ENCODE measurements around the gene SLAIN2. TPM values are rescaled to one million over a fixed set of nuclear protein-coding genes. Genes with fewer than 3 reads are reported as not detected.

Gene SLAIN2
- total RNA-seq, 1 experiment from 2014 or later: 35.8 TPM

DNA sequence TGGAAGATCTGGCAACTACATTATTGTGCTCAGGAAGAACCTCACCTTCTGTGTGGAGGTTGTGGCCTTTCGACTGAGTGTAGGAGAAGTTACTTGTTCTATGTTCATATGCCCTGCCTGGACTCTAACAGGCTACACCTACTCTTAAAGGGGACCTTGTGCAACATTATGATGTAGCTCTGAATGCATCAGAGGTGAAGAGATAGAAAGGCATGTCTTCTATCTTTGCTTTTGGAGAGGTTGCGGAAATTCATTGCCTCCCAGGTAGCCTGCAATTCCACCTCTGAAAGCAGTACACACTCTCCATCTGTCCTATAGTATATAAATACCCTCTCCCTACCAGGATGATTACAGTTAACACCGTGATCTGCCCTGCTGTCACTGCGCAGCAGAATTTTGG is 7.1 kb upstream of the SLAIN2 start:
- TF ChIP-seq ZBTB21 (CRISPR knock-in tag; IDR thresholded peaks at IDR 0.05; ENCODE audit: borderline replicate concordance): no peak
- no peak for TF ChIP-seq ZNF219 (CRISPR knock-in tag; IDR thresholded peaks at IDR 0.05; ENCODE audit: borderline replicate concordance)
- TF ChIP-seq MXD4 (CRISPR knock-in tag; IDR thresholded peaks at IDR 0.05; ENCODE audit: borderline replicate concordance): no peak
- TF ChIP-seq ZNF317 (CRISPR knock-in tag; IDR thresholded peaks at IDR 0.05; ENCODE audit: borderline replicate concordance, low read depth): no peak

GRCh38 chr4:48334900-48335384 is 6.4 kb upstream of the SLAIN2 start:
- Mint-ChIP-seq H3K27me3 (ENCODE audit: low read depth) (no peaks in the 10 kb centered on the region; the same call in 1 of the 2 replicates), H3K4me3 (no peak overlapping the region), H3K4me1 (peaks cover 13% of the 10 kb centered on the region), H3K27ac (no peak overlapping the region), H3K36me3 (no peaks in the 10 kb centered on the region), H3K9me3 (no peaks in the 10 kb centered on the region)
- TF ChIP-seq, protein P1, sequence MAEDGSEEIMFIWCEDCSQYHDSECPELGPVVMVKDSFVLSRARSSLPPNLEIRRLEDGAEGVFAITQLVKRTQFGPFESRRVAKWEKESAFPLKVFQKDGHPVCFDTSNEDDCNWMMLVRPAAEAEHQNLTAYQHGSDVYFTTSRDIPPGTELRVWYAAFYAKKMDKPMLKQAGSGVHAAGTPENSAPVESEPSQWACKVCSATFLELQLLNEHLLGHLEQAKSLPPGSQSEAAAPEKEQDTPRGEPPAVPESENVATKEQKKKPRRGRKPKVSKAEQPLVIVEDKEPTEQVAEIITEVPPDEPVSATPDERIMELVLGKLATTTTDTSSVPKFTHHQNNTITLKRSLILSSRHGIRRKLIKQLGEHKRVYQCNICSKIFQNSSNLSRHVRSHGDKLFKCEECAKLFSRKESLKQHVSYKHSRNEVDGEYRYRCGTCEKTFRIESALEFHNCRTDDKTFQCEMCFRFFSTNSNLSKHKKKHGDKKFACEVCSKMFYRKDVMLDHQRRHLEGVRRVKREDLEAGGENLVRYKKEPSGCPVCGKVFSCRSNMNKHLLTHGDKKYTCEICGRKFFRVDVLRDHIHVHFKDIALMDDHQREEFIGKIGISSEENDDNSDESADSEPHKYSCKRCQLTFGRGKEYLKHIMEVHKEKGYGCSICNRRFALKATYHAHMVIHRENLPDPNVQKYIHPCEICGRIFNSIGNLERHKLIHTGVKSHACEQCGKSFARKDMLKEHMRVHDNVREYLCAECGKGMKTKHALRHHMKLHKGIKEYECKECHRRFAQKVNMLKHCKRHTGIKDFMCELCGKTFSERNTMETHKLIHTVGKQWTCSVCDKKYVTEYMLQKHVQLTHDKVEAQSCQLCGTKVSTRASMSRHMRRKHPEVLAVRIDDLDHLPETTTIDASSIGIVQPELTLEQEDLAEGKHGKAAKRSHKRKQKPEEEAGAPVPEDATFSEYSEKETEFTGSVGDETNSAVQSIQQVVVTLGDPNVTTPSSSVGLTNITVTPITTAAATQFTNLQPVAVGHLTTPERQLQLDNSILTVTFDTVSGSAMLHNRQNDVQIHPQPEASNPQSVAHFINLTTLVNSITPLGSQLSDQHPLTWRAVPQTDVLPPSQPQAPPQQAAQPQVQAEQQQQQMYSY (CRISPR knock-in tag; IDR thresholded peaks at IDR 0.05): no peak
- TF ChIP-seq ZNF396 (CRISPR knock-in tag; IDR thresholded peaks at IDR 0.05; ENCODE audit: borderline replicate concordance) (no peak), EMX1 (CRISPR knock-in tag; IDR thresholded peaks at IDR 0.05) (no peak)
- no peak for ATAC-seq
- POLR2A ChIA-PET: no interaction called here
- no peak for DNase-seq (ENCODE audit: low spot score)
- CTCF ChIA-PET: no interaction called here

More for the DNA sequence above, 7.1 kb upstream of the SLAIN2 start:
- POLR2A ChIA-PET: no interaction called here
- DNase-seq (ENCODE audit: low spot score) (no peak), ATAC-seq (no peak)
- H3K9me3 Mint-ChIP-seq: no peaks in the 10 kb centered on the region
- no peak overlapping the region for H3K27ac Mint-ChIP-seq
- CTCF ChIA-PET: no interaction called here
- peaks cover 6% of the 10 kb centered on the region; the same call in 1 of the 2 replicates for H3K4me1 Mint-ChIP-seq
- no peaks in the 10 kb centered on the region; the same call in 1 of the 2 replicates for H3K27me3 Mint-ChIP-seq (ENCODE audit: low read depth)
- H3K4me3 Mint-ChIP-seq: no peak overlapping the region
- no peaks in the 10 kb centered on the region for H3K36me3 Mint-ChIP-seq

GRCh38 chr4:48336146-48336870 is 5.0 kb upstream of the SLAIN2 start:
- Mint-ChIP-seq H3K4me3 (no peak overlapping the region), H3K27me3 (ENCODE audit: low read depth) (no peaks in the 10 kb centered on the region; the same call in 1 of the 2 replicates), H3K27ac (no peak overlapping the region), H3K4me1 (peaks cover 17% of the 10 kb centered on the region), H3K9me3 (no peaks in the 10 kb centered on the region), H3K36me3 (no peaks in the 10 kb centered on the region)
- no peak for TF ChIP-seq NFATC4 (CRISPR knock-in tag; IDR thresholded peaks at IDR 0.05)
- TF ChIP-seq HMGA2 (CRISPR knock-in tag; IDR thresholded peaks at IDR 0.05): no peak
- no peak for TF ChIP-seq MAX (CRISPR knock-in tag; IDR thresholded peaks at IDR 0.05)
- no peak for TF ChIP-seq IRF2 (CRISPR knock-in tag; IDR thresholded peaks at IDR 0.05; ENCODE audit: borderline replicate concordance, low read depth)
- no peak for TF ChIP-seq ZNF396 (CRISPR knock-in tag; IDR thresholded peaks at IDR 0.05; ENCODE audit: borderline replicate concordance)
- TF ChIP-seq, protein P2, sequence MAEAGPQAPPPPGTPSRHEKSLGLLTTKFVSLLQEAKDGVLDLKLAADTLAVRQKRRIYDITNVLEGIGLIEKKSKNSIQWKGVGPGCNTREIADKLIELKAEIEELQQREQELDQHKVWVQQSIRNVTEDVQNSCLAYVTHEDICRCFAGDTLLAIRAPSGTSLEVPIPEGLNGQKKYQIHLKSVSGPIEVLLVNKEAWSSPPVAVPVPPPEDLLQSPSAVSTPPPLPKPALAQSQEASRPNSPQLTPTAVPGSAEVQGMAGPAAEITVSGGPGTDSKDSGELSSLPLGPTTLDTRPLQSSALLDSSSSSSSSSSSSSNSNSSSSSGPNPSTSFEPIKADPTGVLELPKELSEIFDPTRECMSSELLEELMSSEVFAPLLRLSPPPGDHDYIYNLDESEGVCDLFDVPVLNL (CRISPR knock-in tag; IDR thresholded peaks at IDR 0.05; ENCODE audit: borderline replicate concordance, low read depth): no peak
- no peak for TF ChIP-seq AFF4 (CRISPR knock-in tag; IDR thresholded peaks at IDR 0.05; ENCODE audit: borderline replicate concordance)
- no peak for TF ChIP-seq ZNF416 (CRISPR knock-in tag; IDR thresholded peaks at IDR 0.05)
- TF ChIP-seq ZNF138 (CRISPR knock-in tag; conservative IDR thresholded peaks at IDR 0.05): no peak
- no peak for TF ChIP-seq GABPB1 (CRISPR knock-in tag; IDR thresholded peaks at IDR 0.05)
- TF ChIP-seq SOX15 (CRISPR knock-in tag; IDR thresholded peaks at IDR 0.05): no peak
- no peak for TF ChIP-seq ERG (CRISPR knock-in tag; IDR thresholded peaks at IDR 0.05)
- no peak for TF ChIP-seq HMGXB4 (CRISPR knock-in tag; IDR thresholded peaks at IDR 0.05)
- ChIA-PET CTCF (interaction anchor here (0.8 kb wide), 1 partner anchor 45 kb away, joined by 3 read pairs; no protein-coding TSS in a partner anchor), POLR2A (no interaction called here)
- ATAC-seq (no peak), DNase-seq (ENCODE audit: low spot score) (no peak)
